Right lung (tissue), 5 donors: Measurements from ENCODE around the gene CTDP1. TPM values are rescaled to one million over a fixed set of nuclear protein-coding genes. Genes with fewer than 3 reads are reported as not detected.
"Not testable (repeated sequence)": the region's sequence is repeated elsewhere in the genome, so short reads cannot be mapped to it uniquely, and the experiment has no call there.

Experiments used
- DNase-seq, 2 donors: peaks; one replicate each; pipeline ENCODE4 v3.0.0-alpha.2; 2013
- polyA plus RNA-seq, 5 donors: library from polyadenylated mRNA; unstranded; fragments of 120-200 nt; gene quantifications; one replicate each; pipeline versions ENCODE4 v1.2.1 to v1.2.3, GENCODE V29; 2013; ENCODE audit warnings: inconsistent platforms in 1 of 5, low replicate concordance in 1 of 5; ENCODE audit not compliant: insufficient read length in 5 of 5, insufficient read depth in 1 of 5

The CTDP1 gene
- polyA plus RNA-seq, 5 donors = 8.0 to 13.9 (median 10.1) TPM

GRCh38 chr18:79680891-79681339 is 1.3 kb downstream of the CTDP1 start:
- no peak for DNase-seq

GRCh38 chr18:79681484-79682387 is 2.1 kb downstream of the CTDP1 start:
- DNase-seq = no peak

- DNase-seq = no peak
Observed at GRCh38 chr18:79682481-79682880, 2.9 kb downstream of the CTDP1 start.

GRCh38 chr18:79682894-79683625 is 3.5 kb downstream of the CTDP1 start:
- DNase-seq = no peak

GRCh38 chr18:79683626-79684282 is 4.2 kb downstream of the CTDP1 start:
- DNase-seq = no peak

- no peak for DNase-seq
Observed at GRCh38 chr18:79684283-79684631, 4.7 kb downstream of the CTDP1 start.

GRCh38 chr18:79684787-79685186 is 5.2 kb downstream of the CTDP1 start:
- no peak for DNase-seq

- DNase-seq = no peak
Observed at GRCh38 chr18:79685281-79685680, 5.7 kb downstream of the CTDP1 start.

GRCh38 chr18:79685971-79686370 is 6.4 kb downstream of the CTDP1 start:
- no peak for DNase-seq

GRCh38 chr18:79687806-79688205 is 8.2 kb downstream of the CTDP1 start:
- DNase-seq = no peak

- DNase-seq = no peak
Observed at GRCh38 chr18:79690071-79690470, 10.5 kb downstream of the CTDP1 start.

- DNase-seq = no peak
Observed at GRCh38 chr18:79690586-79691482, 11.2 kb downstream of the CTDP1 start.

GRCh38 chr18:79692056-79692455 is 12.5 kb downstream of the CTDP1 start:
- no peak for DNase-seq

GRCh38 chr18:79692886-79693285 is 13.3 kb downstream of the CTDP1 start:
- no peak for DNase-seq

GRCh38 chr18:79693561-79694205 is 14.1 kb downstream of the CTDP1 start:
- DNase-seq = no peak

GRCh38 chr18:79694206-79694894 is 14.7 kb downstream of the CTDP1 start:
- not testable (repeated sequence) for DNase-seq

GRCh38 chr18:79694895-79695213 is 15.3 kb downstream of the CTDP1 start:
- no peak for DNase-seq

- DNase-seq = no peak
Observed at GRCh38 chr18:79695269-79695668, 15.7 kb downstream of the CTDP1 start.

- DNase-seq = no peak
Observed at GRCh38 chr18:79695856-79696850, 16.6 kb downstream of the CTDP1 start.
